ENCODE data around the gene DEK. TPM values are rescaled to one million over a fixed set of nuclear protein-coding genes. Genes with fewer than 3 reads are reported as not detected.

Gene DEK
- total RNA-seq, 1 experiment from 2014 or later, result 108 TPM

DNA sequence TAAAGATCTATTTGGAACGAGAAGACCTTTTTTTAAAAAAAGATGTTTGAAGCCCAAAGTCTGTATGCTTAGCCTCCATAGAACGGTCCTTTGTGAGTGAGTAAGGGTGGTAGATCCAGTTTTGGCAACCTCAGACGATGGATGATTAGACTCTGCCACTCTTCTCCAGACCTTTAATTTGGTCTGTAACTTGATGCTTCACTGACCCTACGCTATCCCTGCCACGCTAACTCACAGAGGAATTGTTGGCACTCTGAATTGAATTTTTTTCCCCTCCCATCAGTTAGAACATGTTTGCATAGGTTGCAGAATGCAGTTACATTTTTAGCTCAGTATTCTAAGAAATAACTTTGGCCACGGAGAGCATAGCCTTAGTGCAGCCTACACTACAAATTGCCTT lies 15.8 kb upstream of the DEK start:
- no peaks in the 10 kb centered on the region for H4K20me1 ChIP-seq (ENCODE audit: insufficient read depth)
- H3K9me3 ChIP-seq (ENCODE audit: control insufficient read depth in 1 of 2, insufficient read depth in 1 of 2, low read depth in 1 of 2, low read length in 2 of 2), result no peaks in the 10 kb centered on the region
- no peaks in the 10 kb centered on the region for H3K4me1 ChIP-seq (ENCODE audit: control insufficient read depth in 1 of 2, insufficient read depth in 2 of 2, low read length in 2 of 2)
- H3K9me2 ChIP-seq (ENCODE audit: insufficient read depth), result no peaks in the 10 kb centered on the region
- no peaks in the 10 kb centered on the region for H3K79me2 ChIP-seq (ENCODE audit: insufficient read depth, low read length)
- H3K4me3 ChIP-seq (replicated peaks in 1 of 2; ENCODE audit: low read depth in 1 of 2, low read length in 2 of 2), result no peak overlapping the region
- H3K9ac ChIP-seq (ENCODE audit: low read length), result no peak overlapping the region
- no TSS peak for BruUV-seq (replicated peaks)
- H2AFZ ChIP-seq (ENCODE audit: low read depth, low read length, poor library complexity, severe bottlenecking), result no peak overlapping the region
- H3K4me2 ChIP-seq (ENCODE audit: low read length), result no peak overlapping the region
- CTCF ChIA-PET, result no interaction called here
- ATAC-seq (no peak), DNase-seq (ENCODE audit: low read depth, low spot score) (no peak)
- POLR2A ChIA-PET, result interaction anchor here (0.7 kb wide), 1 partner anchor 38 kb away, joined by 3 read pairs; no protein-coding TSS in a partner anchor
- no peak overlapping the region for H3K27ac ChIP-seq (ENCODE audit: low read depth, low read length)
- intact Hi-C loops (cut with micrococcal nuclease), result no loop called here
- no peaks in the 10 kb centered on the region for H3K27me3 ChIP-seq (ENCODE audit: insufficient read depth, low read length)
- no peak for TF ChIP-seq POLR2A (IDR thresholded peaks at IDR 0.05; ENCODE audit: borderline replicate concordance, extremely low read depth, insufficient read depth, insufficient read length)
- no peak for TF ChIP-seq CBX3 (IDR thresholded peaks at IDR 0.05; ENCODE audit: low read depth)
- TF ChIP-seq SIN3A (IDR thresholded peaks at IDR 0.05; ENCODE audit: low read depth), result no peak
- no peak for TF ChIP-seq ZNF274 (IDR thresholded peaks at IDR 0.05; ENCODE audit: low read depth, low read length)
- no peak for TF ChIP-seq EGR1 (IDR thresholded peaks at IDR 0.05; ENCODE audit: low read depth)
- TF ChIP-seq, protein P1, sequence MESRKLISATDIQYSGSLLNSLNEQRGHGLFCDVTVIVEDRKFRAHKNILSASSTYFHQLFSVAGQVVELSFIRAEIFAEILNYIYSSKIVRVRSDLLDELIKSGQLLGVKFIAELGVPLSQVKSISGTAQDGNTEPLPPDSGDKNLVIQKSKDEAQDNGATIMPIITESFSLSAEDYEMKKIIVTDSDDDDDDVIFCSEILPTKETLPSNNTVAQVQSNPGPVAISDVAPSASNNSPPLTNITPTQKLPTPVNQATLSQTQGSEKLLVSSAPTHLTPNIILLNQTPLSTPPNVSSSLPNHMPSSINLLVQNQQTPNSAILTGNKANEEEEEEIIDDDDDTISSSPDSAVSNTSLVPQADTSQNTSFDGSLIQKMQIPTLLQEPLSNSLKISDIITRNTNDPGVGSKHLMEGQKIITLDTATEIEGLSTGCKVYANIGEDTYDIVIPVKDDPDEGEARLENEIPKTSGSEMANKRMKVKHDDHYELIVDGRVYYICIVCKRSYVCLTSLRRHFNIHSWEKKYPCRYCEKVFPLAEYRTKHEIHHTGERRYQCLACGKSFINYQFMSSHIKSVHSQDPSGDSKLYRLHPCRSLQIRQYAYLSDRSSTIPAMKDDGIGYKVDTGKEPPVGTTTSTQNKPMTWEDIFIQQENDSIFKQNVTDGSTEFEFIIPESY (IDR thresholded peaks at IDR 0.05; ENCODE audit: extremely low read depth, insufficient replicate concordance, low read length), result no peak
- no peak for TF ChIP-seq ZFX (IDR thresholded peaks at IDR 0.05)
- no peak for TF ChIP-seq YY1 (IDR thresholded peaks at IDR 0.05; ENCODE audit: extremely low read depth, insufficient replicate concordance, low read depth, low read length)
- TF ChIP-seq POLR2AphosphoS5 (IDR thresholded peaks at IDR 0.05; ENCODE audit: low read depth, low read length), result no peak
- TF ChIP-seq SRF (IDR thresholded peaks at IDR 0.05; ENCODE audit: low read depth), result no peak
- no peak for TF ChIP-seq CEBPB (IDR thresholded peaks at IDR 0.05; ENCODE audit: low read depth)
- no peak for TF ChIP-seq JUND (IDR thresholded peaks at IDR 0.05)
- TF ChIP-seq, protein P2, sequence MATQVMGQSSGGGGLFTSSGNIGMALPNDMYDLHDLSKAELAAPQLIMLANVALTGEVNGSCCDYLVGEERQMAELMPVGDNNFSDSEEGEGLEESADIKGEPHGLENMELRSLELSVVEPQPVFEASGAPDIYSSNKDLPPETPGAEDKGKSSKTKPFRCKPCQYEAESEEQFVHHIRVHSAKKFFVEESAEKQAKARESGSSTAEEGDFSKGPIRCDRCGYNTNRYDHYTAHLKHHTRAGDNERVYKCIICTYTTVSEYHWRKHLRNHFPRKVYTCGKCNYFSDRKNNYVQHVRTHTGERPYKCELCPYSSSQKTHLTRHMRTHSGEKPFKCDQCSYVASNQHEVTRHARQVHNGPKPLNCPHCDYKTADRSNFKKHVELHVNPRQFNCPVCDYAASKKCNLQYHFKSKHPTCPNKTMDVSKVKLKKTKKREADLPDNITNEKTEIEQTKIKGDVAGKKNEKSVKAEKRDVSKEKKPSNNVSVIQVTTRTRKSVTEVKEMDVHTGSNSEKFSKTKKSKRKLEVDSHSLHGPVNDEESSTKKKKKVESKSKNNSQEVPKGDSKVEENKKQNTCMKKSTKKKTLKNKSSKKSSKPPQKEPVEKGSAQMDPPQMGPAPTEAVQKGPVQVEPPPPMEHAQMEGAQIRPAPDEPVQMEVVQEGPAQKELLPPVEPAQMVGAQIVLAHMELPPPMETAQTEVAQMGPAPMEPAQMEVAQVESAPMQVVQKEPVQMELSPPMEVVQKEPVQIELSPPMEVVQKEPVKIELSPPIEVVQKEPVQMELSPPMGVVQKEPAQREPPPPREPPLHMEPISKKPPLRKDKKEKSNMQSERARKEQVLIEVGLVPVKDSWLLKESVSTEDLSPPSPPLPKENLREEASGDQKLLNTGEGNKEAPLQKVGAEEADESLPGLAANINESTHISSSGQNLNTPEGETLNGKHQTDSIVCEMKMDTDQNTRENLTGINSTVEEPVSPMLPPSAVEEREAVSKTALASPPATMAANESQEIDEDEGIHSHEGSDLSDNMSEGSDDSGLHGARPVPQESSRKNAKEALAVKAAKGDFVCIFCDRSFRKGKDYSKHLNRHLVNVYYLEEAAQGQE (IDR thresholded peaks at IDR 0.05; ENCODE audit: low read depth), result no peak
- no peak for TF ChIP-seq EZH2phosphoT487 (IDR thresholded peaks at IDR 0.05; ENCODE audit: borderline replicate concordance)
- no peaks in the 10 kb centered on the region for H3K36me3 ChIP-seq (ENCODE audit: control insufficient read depth in 1 of 2, insufficient read depth in 2 of 2, low read length in 2 of 2)
- RAD21 ChIA-PET (ENCODE audit: low non-redundant PET in 1 of 2, low total read pairs in 2 of 2, uncharacterized antibody in 2 of 2, unreplicated experiment in 2 of 2), result no interaction called here

All from HCT116 (cell line).